WTC11 (cell line): ENCODE data around the gene WNK2.

Experiments
- JUN ChIP-seq: sonication (generic); formaldehyde crosslinking; IDR thresholded peaks from 2 replicates; pipeline ENCODE4 v1.8.0; 2023; ENCODE audit warnings: mild to moderate bottlenecking, missing genetic modification reagents
- TF ChIP-seq, protein P1 (sequence below): sonication (generic); formaldehyde crosslinking; IDR thresholded peaks from 2 replicates; pipeline ENCODE4 v1.8.1; 2023; ENCODE audit warnings: mild to moderate bottlenecking, missing genetic modification reagents, moderate library complexity
- TF ChIP-seq, protein P2 (sequence below): fragments of 200-600 bp; IDR thresholded peaks from 2 replicates; pipeline ENCODE4 v1.8.0; 2022; ENCODE audit warnings: antibody characterized with exemption
- TF ChIP-seq, protein P3 (sequence below): sonication (generic); formaldehyde crosslinking; IDR thresholded peaks from 2 replicates; pipeline ENCODE4 v1.8.0; 2023; ENCODE audit warnings: missing genetic modification reagents

DNA sequence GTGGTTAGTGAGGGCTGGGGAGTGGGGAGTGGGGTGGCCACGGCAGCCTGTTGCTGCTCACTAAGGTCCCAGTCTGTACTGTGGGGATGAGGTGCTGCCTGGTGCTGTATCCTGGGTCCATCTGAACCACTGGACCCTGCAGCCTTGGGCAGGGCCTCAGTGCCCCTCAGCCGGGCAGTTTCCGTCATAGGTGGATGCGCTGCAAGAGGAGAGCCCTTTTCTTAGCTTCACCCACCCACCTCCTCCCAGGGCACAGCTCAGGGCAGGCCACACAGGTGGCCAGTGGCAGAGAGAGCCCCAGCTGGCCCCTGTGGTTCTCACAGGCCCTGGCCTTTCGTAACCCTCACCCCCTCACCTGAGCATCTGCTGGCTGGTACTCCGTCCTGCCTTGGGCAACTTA lies 46.2 kb downstream of the WNK2 start:
- TF ChIP-seq JUN (CRISPR knock-in tag): no peak
- TF ChIP-seq, protein P1, sequence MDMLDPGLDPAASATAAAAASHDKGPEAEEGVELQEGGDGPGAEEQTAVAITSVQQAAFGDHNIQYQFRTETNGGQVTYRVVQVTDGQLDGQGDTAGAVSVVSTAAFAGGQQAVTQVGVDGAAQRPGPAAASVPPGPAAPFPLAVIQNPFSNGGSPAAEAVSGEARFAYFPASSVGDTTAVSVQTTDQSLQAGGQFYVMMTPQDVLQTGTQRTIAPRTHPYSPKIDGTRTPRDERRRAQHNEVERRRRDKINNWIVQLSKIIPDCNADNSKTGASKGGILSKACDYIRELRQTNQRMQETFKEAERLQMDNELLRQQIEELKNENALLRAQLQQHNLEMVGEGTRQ (CRISPR knock-in tag): no peak
- TF ChIP-seq, protein P2, sequence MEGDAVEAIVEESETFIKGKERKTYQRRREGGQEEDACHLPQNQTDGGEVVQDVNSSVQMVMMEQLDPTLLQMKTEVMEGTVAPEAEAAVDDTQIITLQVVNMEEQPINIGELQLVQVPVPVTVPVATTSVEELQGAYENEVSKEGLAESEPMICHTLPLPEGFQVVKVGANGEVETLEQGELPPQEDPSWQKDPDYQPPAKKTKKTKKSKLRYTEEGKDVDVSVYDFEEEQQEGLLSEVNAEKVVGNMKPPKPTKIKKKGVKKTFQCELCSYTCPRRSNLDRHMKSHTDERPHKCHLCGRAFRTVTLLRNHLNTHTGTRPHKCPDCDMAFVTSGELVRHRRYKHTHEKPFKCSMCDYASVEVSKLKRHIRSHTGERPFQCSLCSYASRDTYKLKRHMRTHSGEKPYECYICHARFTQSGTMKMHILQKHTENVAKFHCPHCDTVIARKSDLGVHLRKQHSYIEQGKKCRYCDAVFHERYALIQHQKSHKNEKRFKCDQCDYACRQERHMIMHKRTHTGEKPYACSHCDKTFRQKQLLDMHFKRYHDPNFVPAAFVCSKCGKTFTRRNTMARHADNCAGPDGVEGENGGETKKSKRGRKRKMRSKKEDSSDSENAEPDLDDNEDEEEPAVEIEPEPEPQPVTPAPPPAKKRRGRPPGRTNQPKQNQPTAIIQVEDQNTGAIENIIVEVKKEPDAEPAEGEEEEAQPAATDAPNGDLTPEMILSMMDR: no peak
- TF ChIP-seq, protein P3, sequence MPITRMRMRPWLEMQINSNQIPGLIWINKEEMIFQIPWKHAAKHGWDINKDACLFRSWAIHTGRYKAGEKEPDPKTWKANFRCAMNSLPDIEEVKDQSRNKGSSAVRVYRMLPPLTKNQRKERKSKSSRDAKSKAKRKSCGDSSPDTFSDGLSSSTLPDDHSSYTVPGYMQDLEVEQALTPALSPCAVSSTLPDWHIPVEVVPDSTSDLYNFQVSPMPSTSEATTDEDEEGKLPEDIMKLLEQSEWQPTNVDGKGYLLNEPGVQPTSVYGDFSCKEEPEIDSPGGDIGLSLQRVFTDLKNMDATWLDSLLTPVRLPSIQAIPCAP (CRISPR knock-in tag): no peak
